Activated T-cell treated with anti-CD3 and anti-CD28 coated beads for 1 hour (primary cell): ENCODE results near the gene RNF213.
"Not testable (repeated sequence)": the region's sequence is repeated elsewhere in the genome, so short reads cannot be mapped to it uniquely, and the experiment has no call there.

ENCODE experiments used
- DNase-seq: peaks from one replicate; pipeline ENCODE4 v3.0.0-alpha.2; 2020; ENCODE audit warnings: low read depth

Gene RNF213

GRCh38 chr17:80320496-80320895, 59.8 kb downstream of the RNF213 start:
- no peak for DNase-seq

GRCh38 chr17:80322864-80323263, 62.2 kb downstream of the RNF213 start:
- no peak for DNase-seq

GRCh38 chr17:80323982-80324381, 63.3 kb downstream of the RNF213 start:
- no peak for DNase-seq

- DNase-seq, result no peak
These were observed 66.9 kb downstream of the RNF213 start for GRCh38 chr17:80327518-80327917.

GRCh38 chr17:80328634-80329380, 68.2 kb downstream of the RNF213 start:
- no peak for DNase-seq

- DNase-seq, result not testable (repeated sequence)
These were observed 68.8 kb downstream of the RNF213 start for GRCh38 chr17:80329421-80329820.

- no peak for DNase-seq
These were observed 69.6 kb downstream of the RNF213 start for GRCh38 chr17:80330276-80330675.

- DNase-seq, result not testable (repeated sequence)
These were observed 70.3 kb downstream of the RNF213 start for GRCh38 chr17:80330938-80331337.

- DNase-seq, result no peak
These were observed 71.2 kb downstream of the RNF213 start for GRCh38 chr17:80331820-80332219.

GRCh38 chr17:80337195-80337895, 76.7 kb downstream of the RNF213 start:
- DNase-seq, result no peak

GRCh38 chr17:80339118-80339517, 78.5 kb downstream of the RNF213 start:
- DNase-seq, result no peak

GRCh38 chr17:80339731-80340456, 79.2 kb downstream of the RNF213 start:
- no peak for DNase-seq

- DNase-seq, result no peak
These were observed 84.7 kb downstream of the RNF213 start for GRCh38 chr17:80345321-80345720.

GRCh38 chr17:80345841-80346497, 85.3 kb downstream of the RNF213 start:
- no peak for DNase-seq

GRCh38 chr17:80346498-80347275, 86.0 kb downstream of the RNF213 start:
- DNase-seq, result no peak

GRCh38 chr17:80347536-80347935, 86.9 kb downstream of the RNF213 start:
- DNase-seq, result no peak

GRCh38 chr17:80347948-80348351, 87.3 kb downstream of the RNF213 start:
- no peak for DNase-seq

GRCh38 chr17:80348551-80349150, 88.0 kb downstream of the RNF213 start:
- no peak for DNase-seq

GRCh38 chr17:80349151-80349651, 88.5 kb downstream of the RNF213 start:
- DNase-seq, result no peak

- no peak for DNase-seq
These were observed 89.1 kb downstream of the RNF213 start for GRCh38 chr17:80349751-80350150.
